ENCODE measurements around the gene TIMELESS. TPM values are rescaled to one million over a fixed set of nuclear protein-coding genes. Genes with fewer than 3 reads are reported as not detected.

Gene TIMELESS
- total and polyA plus RNA-seq, 2 donors, result 8.4 to 15.8 TPM

DNA sequence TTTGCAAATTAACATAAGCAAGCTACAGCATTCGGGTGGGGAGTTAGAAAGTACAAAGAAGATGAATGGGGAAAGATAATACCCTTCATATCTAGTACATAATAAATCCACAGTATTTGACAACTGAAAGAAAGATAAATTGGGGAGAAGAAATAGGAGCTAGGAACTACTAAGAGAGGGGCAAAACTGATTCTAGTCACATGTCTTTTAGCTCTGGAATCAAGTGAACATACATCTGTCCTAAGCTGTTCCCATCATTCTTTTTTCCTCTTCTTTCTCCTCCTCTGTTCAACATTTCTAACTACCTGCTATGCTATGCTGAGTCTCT, 71.3 kb downstream of the TIMELESS start:
- WGBS, result 88% methylated on average over 1 of the region's 1 CpG
- Histone ChIP-seq H3K9me3 (ENCODE audit: control insufficient read depth in 2 of 2, insufficient read depth in 1 of 2, low read length in 1 of 2) (no peaks in the 10 kb centered on the region), H3K27me3 (ENCODE audit: control insufficient read depth in 2 of 2, insufficient read depth in 1 of 2, low read length in 1 of 2) (no peaks in the 10 kb centered on the region), H3K36me3 (ENCODE audit: control insufficient read depth in 2 of 2, insufficient read depth in 2 of 2, low read length in 1 of 2) (no peaks in the 10 kb centered on the region), H3K27ac (ENCODE audit: low read depth in 1 of 2, low read length in 1 of 2) (no peak overlapping the region), H3K4me3 (ENCODE audit: low read length in 2 of 2) (no peak overlapping the region), H3K4me1 (ENCODE audit: control insufficient read depth in 2 of 2, insufficient read depth in 2 of 2, low read length in 2 of 2) (no peaks in the 10 kb centered on the region)
- DNase-seq (ENCODE audit: low read depth in 6 of 9, low spot score in 9 of 9), result no peak

DNA sequence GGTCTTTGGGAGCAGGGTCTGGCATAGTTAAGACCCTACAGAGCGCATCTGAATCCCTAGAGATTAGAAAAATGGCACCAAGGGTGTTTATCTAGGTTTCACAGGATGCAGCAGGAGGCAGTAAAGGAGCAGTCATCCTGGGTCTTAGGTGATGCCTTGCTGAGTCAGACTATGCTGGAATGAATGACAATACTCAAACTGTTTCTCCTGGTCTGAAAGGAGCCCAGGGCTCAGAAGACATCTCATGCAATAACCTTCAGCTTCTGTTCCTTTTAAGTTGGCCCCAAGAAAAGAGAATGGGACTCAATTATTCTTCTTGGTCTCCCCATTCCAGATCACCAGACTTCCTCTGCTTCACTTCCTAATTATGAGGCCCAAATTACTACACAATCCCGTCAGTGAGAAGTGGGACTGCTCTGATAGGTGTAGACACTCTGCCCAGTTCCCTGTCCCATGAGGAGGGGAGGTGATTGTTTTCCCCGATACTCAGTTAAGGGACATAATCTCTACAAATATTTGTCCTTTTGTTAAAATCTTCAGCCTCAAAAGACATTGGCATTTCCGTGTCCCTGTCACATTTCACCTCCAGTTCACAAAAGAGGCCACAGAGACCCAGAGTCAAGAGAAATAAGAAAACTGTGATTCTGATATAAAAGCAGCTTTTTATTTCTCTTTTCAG, 71.8 kb downstream of the TIMELESS start:
- no peak overlapping the region for H3K4me3 ChIP-seq (ENCODE audit: low read length in 2 of 2)
- H3K4me1 ChIP-seq (ENCODE audit: control insufficient read depth in 2 of 2, insufficient read depth in 2 of 2, low read length in 2 of 2), result no peaks in the 10 kb centered on the region
- no peaks in the 10 kb centered on the region for H3K27me3 ChIP-seq (ENCODE audit: control insufficient read depth in 2 of 2, insufficient read depth in 1 of 2, low read length in 1 of 2)
- 92% methylated on average over 4 of the region's 4 CpGs for WGBS
- DNase-seq (ENCODE audit: low read depth in 6 of 9, low spot score in 9 of 9), result no peak
- H3K36me3 ChIP-seq (ENCODE audit: control insufficient read depth in 2 of 2, insufficient read depth in 2 of 2, low read length in 1 of 2), result no peaks in the 10 kb centered on the region
- no peaks in the 10 kb centered on the region for H3K9me3 ChIP-seq (ENCODE audit: control insufficient read depth in 2 of 2, insufficient read depth in 1 of 2, low read length in 1 of 2)
- no peak overlapping the region for H3K27ac ChIP-seq (ENCODE audit: low read depth in 1 of 2, low read length in 1 of 2)

GRCh38 chr12:56375598-56376434, 73.4 kb downstream of the TIMELESS start:
- Histone ChIP-seq H3K4me1 (ENCODE audit: control insufficient read depth in 2 of 2, insufficient read depth in 2 of 2, low read length in 2 of 2) (no peaks in the 10 kb centered on the region), H3K36me3 (ENCODE audit: control insufficient read depth in 2 of 2, insufficient read depth in 2 of 2, low read length in 1 of 2) (no peaks in the 10 kb centered on the region), H3K4me3 (ENCODE audit: low read length in 2 of 2) (no peak overlapping the region), H3K27me3 (ENCODE audit: control insufficient read depth in 2 of 2, insufficient read depth in 1 of 2, low read length in 1 of 2) (no peaks in the 10 kb centered on the region), H3K27ac (ENCODE audit: low read depth in 1 of 2, low read length in 1 of 2) (no peak overlapping the region), H3K9me3 (ENCODE audit: control insufficient read depth in 2 of 2, insufficient read depth in 1 of 2, low read length in 1 of 2) (no peaks in the 10 kb centered on the region)
- 80% methylated on average over 11 of the region's 11 CpGs for WGBS
- no peak for DNase-seq (ENCODE audit: low read depth in 6 of 9, low spot score in 9 of 9)

GRCh38 chr12:56374726-56375597, 74.3 kb downstream of the TIMELESS start:
- H3K36me3 ChIP-seq (ENCODE audit: control insufficient read depth in 2 of 2, insufficient read depth in 2 of 2, low read length in 1 of 2), result no peaks in the 10 kb centered on the region
- WGBS, result 82% methylated on average over 7 of the region's 7 CpGs
- DNase-seq (ENCODE audit: low read depth in 6 of 9, low spot score in 9 of 9), result no peak
- no peak overlapping the region for H3K4me3 ChIP-seq (ENCODE audit: low read length in 2 of 2)
- no peaks in the 10 kb centered on the region for H3K4me1 ChIP-seq (ENCODE audit: control insufficient read depth in 2 of 2, insufficient read depth in 2 of 2, low read length in 2 of 2)
- no peak overlapping the region for H3K27ac ChIP-seq (ENCODE audit: low read depth in 1 of 2, low read length in 1 of 2)
- H3K27me3 ChIP-seq (ENCODE audit: control insufficient read depth in 2 of 2, insufficient read depth in 1 of 2, low read length in 1 of 2), result no peaks in the 10 kb centered on the region
- H3K9me3 ChIP-seq (ENCODE audit: control insufficient read depth in 2 of 2, insufficient read depth in 1 of 2, low read length in 1 of 2), result no peaks in the 10 kb centered on the region

GRCh38 chr12:56373515-56373914, 75.7 kb downstream of the TIMELESS start:
- DNase-seq (ENCODE audit: low read depth in 6 of 9, low spot score in 9 of 9), result no peak
- H3K4me3 ChIP-seq (ENCODE audit: low read length in 2 of 2), result no peak overlapping the region
- 100% methylated on average over 1 of the region's 1 CpG for WGBS
- no peak overlapping the region for H3K27ac ChIP-seq (ENCODE audit: low read depth in 1 of 2, low read length in 1 of 2)
- no peaks in the 10 kb centered on the region for H3K27me3 ChIP-seq (ENCODE audit: control insufficient read depth in 2 of 2, insufficient read depth in 1 of 2, low read length in 1 of 2)
- H3K9me3 ChIP-seq (ENCODE audit: control insufficient read depth in 2 of 2, insufficient read depth in 1 of 2, low read length in 1 of 2), result no peaks in the 10 kb centered on the region
- no peaks in the 10 kb centered on the region for H3K36me3 ChIP-seq (ENCODE audit: control insufficient read depth in 2 of 2, insufficient read depth in 2 of 2, low read length in 1 of 2)
- H3K4me1 ChIP-seq (ENCODE audit: control insufficient read depth in 2 of 2, insufficient read depth in 2 of 2, low read length in 2 of 2), result no peaks in the 10 kb centered on the region

DNA sequence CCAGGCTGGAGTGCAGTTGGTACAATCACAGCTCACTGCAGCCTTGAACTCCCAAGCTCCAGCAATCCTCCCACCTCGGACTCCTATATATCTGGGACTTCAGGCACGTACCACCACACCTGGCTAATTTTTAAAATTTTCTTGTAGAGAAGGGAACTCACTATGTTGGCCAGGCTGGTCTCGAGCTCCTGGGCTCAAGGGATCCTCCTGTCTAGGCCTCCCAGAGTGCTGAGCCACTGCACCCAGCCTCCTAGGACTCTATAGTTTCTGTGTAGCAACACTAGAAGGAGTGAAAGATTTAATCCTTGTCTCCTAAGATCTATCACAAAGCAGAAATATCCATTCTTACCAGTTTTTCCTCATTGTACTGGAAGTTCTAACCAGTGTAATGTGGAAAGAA, 82.3 kb downstream of the TIMELESS start:
- Histone ChIP-seq H3K4me3 (ENCODE audit: low read length in 2 of 2) (no peak overlapping the region), H3K4me1 (ENCODE audit: control insufficient read depth in 2 of 2, insufficient read depth in 2 of 2, low read length in 2 of 2) (no peaks in the 10 kb centered on the region), H3K9me3 (ENCODE audit: control insufficient read depth in 2 of 2, insufficient read depth in 1 of 2, low read length in 1 of 2) (no peaks in the 10 kb centered on the region), H3K27me3 (ENCODE audit: control insufficient read depth in 2 of 2, insufficient read depth in 1 of 2, low read length in 1 of 2) (no peaks in the 10 kb centered on the region), H3K36me3 (ENCODE audit: control insufficient read depth in 2 of 2, insufficient read depth in 2 of 2, low read length in 1 of 2) (no peaks in the 10 kb centered on the region), H3K27ac (ENCODE audit: low read depth in 1 of 2, low read length in 1 of 2) (no peak overlapping the region)
- 98% methylated on average over 3 of the region's 3 CpGs for WGBS
- DNase-seq (ENCODE audit: low read depth in 6 of 9, low spot score in 9 of 9), result no peak

Other genes with a start within 250 kb of the TIMELESS start
- 26.8 TPM for gene RNF41, start 227.5 kb downstream of the TIMELESS start, total RNA-seq
- gene RNF41, start 227.5 kb downstream of the TIMELESS start, polyA plus RNA-seq, result 18.3 TPM
- 21.6 TPM for gene NABP2, start 225.1 kb downstream of the TIMELESS start, total RNA-seq
- 16.0 TPM for gene NABP2, start 225.1 kb downstream of the TIMELESS start, polyA plus RNA-seq
- 0.24 TPM for gene SLC39A5, start 219.4 kb downstream of the TIMELESS start, total RNA-seq
- 0.30 TPM for gene SLC39A5, start 219.4 kb downstream of the TIMELESS start, polyA plus RNA-seq
- 2.9 TPM for gene ANKRD52, start 191.0 kb downstream of the TIMELESS start, total RNA-seq
- 7.9 TPM for gene ANKRD52, start 191.0 kb downstream of the TIMELESS start, polyA plus RNA-seq
- 9.4 TPM for gene COQ10A, start 182.5 kb downstream of the TIMELESS start, total RNA-seq
- gene COQ10A, start 182.5 kb downstream of the TIMELESS start, polyA plus RNA-seq, result 24.9 TPM
- 46.3 TPM for gene CS, start 149.1 kb downstream of the TIMELESS start, total RNA-seq
- gene CS, start 149.1 kb downstream of the TIMELESS start, polyA plus RNA-seq, result 53.6 TPM
- gene CNPY2, start 133.4 kb downstream of the TIMELESS start, total RNA-seq, result 92.4 TPM
- gene CNPY2, start 133.4 kb downstream of the TIMELESS start, polyA plus RNA-seq, result 83.1 TPM
- gene PAN2, start 115.4 kb downstream of the TIMELESS start, total RNA-seq, result 36.3 TPM
- gene PAN2, start 115.4 kb downstream of the TIMELESS start, polyA plus RNA-seq, result 71.4 TPM
- 14.4 TPM for gene IL23A, start 110.5 kb downstream of the TIMELESS start, total RNA-seq
- gene IL23A, start 110.5 kb downstream of the TIMELESS start, polyA plus RNA-seq, result 11.6 TPM
- 73.3 TPM for gene STAT2, start 89.3 kb downstream of the TIMELESS start, total RNA-seq
- 102 TPM for gene STAT2, start 89.3 kb downstream of the TIMELESS start, polyA plus RNA-seq
- gene APOF, start 86.6 kb downstream of the TIMELESS start, total RNA-seq, result not detected
- gene APOF, start 86.6 kb downstream of the TIMELESS start, polyA plus RNA-seq, result not detected
- gene MIP, start 5.2 kb upstream of the TIMELESS start, total RNA-seq, result 0.09 TPM
- 0.02 TPM for gene MIP, start 5.2 kb upstream of the TIMELESS start, polyA plus RNA-seq
- 1.2 TPM for gene SPRYD4, start 19.2 kb upstream of the TIMELESS start, total RNA-seq
- 1.8 TPM for gene SPRYD4, start 19.2 kb upstream of the TIMELESS start, polyA plus RNA-seq
- 1.0 TPM for gene GLS2, start 38.7 kb upstream of the TIMELESS start, total RNA-seq
- gene GLS2, start 38.7 kb upstream of the TIMELESS start, polyA plus RNA-seq, result 2.6 TPM
- 3.2 TPM for gene RBMS2, start 72.4 kb upstream of the TIMELESS start, total RNA-seq
- gene RBMS2, start 72.4 kb upstream of the TIMELESS start, polyA plus RNA-seq, result 4.9 TPM
- 18.0 TPM for gene BAZ2A, start 180.9 kb upstream of the TIMELESS start, total RNA-seq
- 29.8 TPM for gene BAZ2A, start 180.9 kb upstream of the TIMELESS start, polyA plus RNA-seq
- gene ATP5F1B, start 196.6 kb upstream of the TIMELESS start, total RNA-seq, result 680 TPM
- 263 TPM for gene ATP5F1B, start 196.6 kb upstream of the TIMELESS start, polyA plus RNA-seq
- gene PTGES3, start 238.9 kb upstream of the TIMELESS start, total RNA-seq, result 101 TPM
- 161 TPM for gene PTGES3, start 238.9 kb upstream of the TIMELESS start, polyA plus RNA-seq